ENCODE measurements around the gene DISC1.

The DISC1 gene

DNA sequence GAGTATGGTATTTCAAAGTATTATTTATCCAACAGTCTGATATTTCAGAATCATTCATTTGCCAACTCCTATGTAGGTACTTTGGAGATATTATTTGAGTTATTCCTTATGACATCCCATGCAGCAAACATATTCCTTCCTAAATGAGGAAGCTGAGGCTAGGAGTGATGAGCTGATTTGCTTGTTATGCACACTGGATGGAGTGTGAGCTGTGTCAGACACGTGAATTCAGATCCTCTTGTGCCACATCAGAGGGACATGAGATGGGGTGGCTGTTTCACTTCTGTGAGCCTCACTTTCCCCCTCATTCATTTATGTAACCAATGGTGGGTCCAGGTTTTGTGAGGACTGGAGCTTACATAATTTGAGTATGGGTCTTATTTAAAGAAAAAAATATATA is 215.9 kb downstream of the DISC1 start:
- DNase-seq (ENCODE audit: low read depth): no peak
- no peak for TF ChIP-seq CTCF (IDR thresholded peaks at IDR 0.05; ENCODE audit: low read length, missing control alignments)
- no peak overlapping the region for H3K4me3 ChIP-seq (replicated peaks; ENCODE audit: low read depth, low read length)

- H3K4me3 ChIP-seq (replicated peaks; ENCODE audit: low read depth, low read length): no peak overlapping the region
- no peak for DNase-seq (ENCODE audit: low read depth)
- TF ChIP-seq CTCF (IDR thresholded peaks at IDR 0.05; ENCODE audit: low read length, missing control alignments): peak; percentile 1
These were observed 218.5 kb downstream of the DISC1 start for GRCh38 chr1:231844986-231845502.

DNA sequence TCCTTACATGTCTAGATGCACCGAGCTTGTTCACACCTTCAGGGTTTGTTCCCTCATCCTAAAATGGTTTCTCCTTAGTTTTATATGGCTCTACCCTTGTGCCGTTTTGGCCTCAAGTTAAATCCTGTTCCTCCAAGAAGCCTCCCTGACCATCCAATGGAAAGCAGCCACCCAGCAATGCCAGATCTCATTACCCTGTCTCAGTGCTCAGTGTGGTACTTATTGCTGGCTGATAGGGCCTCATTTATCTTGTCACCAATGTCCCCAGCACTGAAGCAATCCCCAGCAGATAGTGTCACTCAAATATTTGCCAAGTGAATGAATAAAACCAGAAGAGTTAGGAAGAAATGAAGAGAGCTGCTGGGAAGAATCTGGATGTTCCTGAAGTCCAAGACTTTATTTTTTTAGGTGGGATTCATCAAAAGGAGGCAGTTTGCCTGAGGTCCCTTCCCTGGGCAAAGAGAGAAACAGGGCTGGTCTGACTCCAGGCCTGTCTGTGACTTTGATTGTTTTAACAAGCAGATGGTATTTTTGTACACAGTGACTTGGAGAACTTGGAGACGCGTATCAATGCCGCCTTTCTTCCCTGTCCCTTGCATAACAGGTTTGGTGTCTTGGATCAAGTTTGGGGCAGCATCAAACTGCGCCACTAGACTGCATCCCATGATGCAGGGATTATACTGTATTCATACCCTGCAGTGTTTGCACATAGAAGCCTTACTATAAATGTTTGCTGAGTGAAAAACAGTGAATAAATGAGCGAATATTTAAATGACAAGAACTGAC is 221.2 kb downstream of the DISC1 start:
- TF ChIP-seq CTCF (IDR thresholded peaks at IDR 0.05; ENCODE audit: low read length, missing control alignments): no peak
- no peak overlapping the region for H3K4me3 ChIP-seq (replicated peaks; ENCODE audit: low read depth, low read length)

GRCh38 chr1:231849981-231850380 is 223.4 kb downstream of the DISC1 start:
- no peak for DNase-seq (ENCODE audit: low read depth)
- H3K4me3 ChIP-seq (replicated peaks; ENCODE audit: low read depth, low read length): no peak overlapping the region
- TF ChIP-seq CTCF (IDR thresholded peaks at IDR 0.05; ENCODE audit: low read length, missing control alignments): no peak

More for the DNA sequence above, 221.2 kb downstream of the DISC1 start:
- no peak for DNase-seq (ENCODE audit: low read depth)

- H3K4me3 ChIP-seq (replicated peaks; ENCODE audit: low read depth, low read length): no peak overlapping the region
- TF ChIP-seq CTCF (IDR thresholded peaks at IDR 0.05; ENCODE audit: low read length, missing control alignments): no peak
- no peak for DNase-seq (ENCODE audit: low read depth)
These were observed 224.2 kb downstream of the DISC1 start for GRCh38 chr1:231850786-231851185.

GRCh38 chr1:231853588-231854207 is 227.1 kb downstream of the DISC1 start:
- no peak for DNase-seq (ENCODE audit: low read depth)
- no peak for TF ChIP-seq CTCF (IDR thresholded peaks at IDR 0.05; ENCODE audit: low read length, missing control alignments)
- H3K4me3 ChIP-seq (replicated peaks; ENCODE audit: low read depth, low read length): no peak overlapping the region
